IMR-90 (cell line): Measurements from ENCODE around the gene SET.

ENCODE experiments used
- BHLHE40 ChIP-seq: fragments of 150-350 bp; IDR thresholded peaks from 2 replicates; pipeline ENCODE4 v1.6.1; 2016; ENCODE audit warnings: mild to moderate bottlenecking, low read depth, low read length
- CTCF ChIP-seq: conservative IDR thresholded peaks from 2 replicates; pipeline ENCODE4 v1.5.1; 2012; ENCODE audit warnings: mild to moderate bottlenecking, low read depth, low read length, improper control_type of control experiment
- FOS ChIP-seq: fragments of 150-350 bp; IDR thresholded peaks from 2 replicates; pipeline ENCODE4 v1.6.1; 2016; ENCODE audit warnings: low read depth, low read length
- MAFK ChIP-seq: IDR thresholded peaks from 2 replicates; pipeline ENCODE4 v1.6.1; 2012; ENCODE audit warnings: low read depth, low read length, improper control_type of control experiment
- MXI1 ChIP-seq: IDR thresholded peaks from 2 replicates; pipeline ENCODE4 v1.6.1; 2012; ENCODE audit warnings: low read depth, mild to moderate bottlenecking, low read length, moderate library complexity, borderline replicate concordance
- NFE2L2 ChIP-seq: fragments of 150-350 bp; IDR thresholded peaks from 2 replicates; pipeline ENCODE4 v1.6.1; 2016; ENCODE audit warnings: low read depth, mild to moderate bottlenecking, low read length
- POLR2A ChIP-seq: IDR thresholded peaks from 2 replicates; pipeline ENCODE4 v1.6.1; 2012; ENCODE audit warnings: mild to moderate bottlenecking, low read depth, low read length
- RAD21 ChIP-seq: IDR thresholded peaks from 2 replicates; pipeline ENCODE4 v1.6.1; 2012; ENCODE audit warnings: low read length, improper control_type of control experiment
- RCOR1 ChIP-seq: IDR thresholded peaks from 2 replicates; pipeline ENCODE4 v1.6.1; 2012; ENCODE audit warnings: mild to moderate bottlenecking, low read length, improper control_type of control experiment; ENCODE audit not compliant: insufficient replicate concordance
- RFX5 ChIP-seq: IDR thresholded peaks from 2 replicates; pipeline ENCODE4 v1.8.0; 2012; ENCODE audit warnings: low read depth, mild to moderate bottlenecking, low read length, moderate library complexity
- SMC3 ChIP-seq: fragments of 150-350 bp; IDR thresholded peaks from 2 replicates; pipeline ENCODE4 v1.6.1; 2016; ENCODE audit warnings: low read depth, mild to moderate bottlenecking, antibody characterized with exemption, low read length, moderate library complexity
- USF2 ChIP-seq: fragments of 150-350 bp; IDR thresholded peaks from 2 replicates; pipeline ENCODE4 v1.6.1; 2017; ENCODE audit warnings: mild to moderate bottlenecking, antibody characterized with exemption, low read length, low read depth

GRCh38 chr9:128712451-128713410, 23.7 kb downstream of the SET start:
- TF ChIP-seq CTCF (no peak), POLR2A (no peak), RCOR1 (no peak), RFX5 (no peak), MAFK (no peak), NFE2L2 (no peak), MXI1 (no peak), RAD21 (no peak), USF2 (no peak), BHLHE40 (no peak), SMC3 (no peak), FOS (no peak)
